HUES48 (cell line): ENCODE measurements around the gene SFXN1.

ENCODE experiments used
- H3K27ac ChIP-seq: one replicate; pipeline ENCODE4 v1.7.0; 2013; ENCODE audit warnings: low read depth, low read length, inconsistent platforms
- H3K27me3 ChIP-seq: 2 replicates; pipeline ENCODE4 v1.6.1; 2013; ENCODE audit warnings: mild to moderate bottlenecking, low read length; ENCODE audit not compliant: control insufficient read depth, insufficient read depth
- H3K36me3 ChIP-seq: 2 replicates; pipeline ENCODE4 v1.6.1; 2013; ENCODE audit warnings: low read length; ENCODE audit not compliant: control insufficient read depth, insufficient read depth
- H3K4me1 ChIP-seq: 2 replicates; pipeline ENCODE4 v1.6.1; 2013; ENCODE audit warnings: mild to moderate bottlenecking, low read length; ENCODE audit not compliant: control insufficient read depth, insufficient read depth
- H3K4me3 ChIP-seq: 2 replicates; pipeline ENCODE4 v1.5.1; 2013; ENCODE audit warnings: mild to moderate bottlenecking, low read depth, low read length
- H3K9ac ChIP-seq: 2 replicates; pipeline ENCODE4 v1.6.1; 2013; ENCODE audit warnings: mild to moderate bottlenecking, low read depth, low read length, moderate library complexity
- H3K9me3 ChIP-seq: 2 replicates; pipeline ENCODE4 v1.6.1; 2013; ENCODE audit warnings: low read length; ENCODE audit not compliant: control insufficient read depth, insufficient read depth

Gene SFXN1

DNA sequence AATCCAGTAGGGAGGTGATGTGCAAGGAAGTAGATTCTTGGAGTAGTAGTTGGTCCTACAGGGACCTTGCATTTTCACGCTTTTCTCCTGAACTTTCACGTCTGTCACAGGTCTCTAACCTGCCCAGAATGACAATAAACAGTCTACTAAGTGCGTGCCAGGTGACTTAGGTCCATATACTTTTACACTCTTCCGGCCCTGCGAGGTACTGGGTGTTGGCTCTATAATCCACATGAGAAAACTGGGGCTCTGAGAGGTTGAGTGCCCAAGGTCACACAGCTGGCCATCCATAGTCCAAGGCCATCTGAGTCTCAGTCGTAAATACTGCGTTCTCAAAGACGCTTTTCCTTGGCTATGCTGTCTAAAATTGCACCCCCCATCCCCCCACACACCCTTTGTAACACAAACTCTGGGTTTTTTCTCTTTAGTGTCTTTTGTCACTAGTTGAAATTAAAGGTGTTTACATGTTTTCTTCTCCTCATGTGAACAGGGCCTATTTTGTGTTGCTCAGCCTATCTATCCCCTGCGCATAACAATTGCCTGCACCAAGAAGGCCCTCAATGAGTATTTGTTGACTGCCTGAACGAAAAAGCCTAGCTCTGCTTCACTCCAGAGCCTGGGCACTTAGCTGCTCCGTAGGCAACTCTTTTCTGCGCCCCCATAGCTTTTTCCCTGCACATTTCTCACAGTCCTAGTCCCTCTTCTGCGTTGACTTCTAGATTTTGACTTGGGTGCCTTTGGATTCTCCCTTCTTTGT, 943 bp downstream of the SFXN1 start:
- H3K4me3 ChIP-seq = peak overlapping the region; percentile 80
- peak overlapping the region; percentile 49 for H3K27ac ChIP-seq
- H3K9me3 ChIP-seq = no peaks in the 10 kb centered on the region
- H3K36me3 ChIP-seq = peaks cover 33% of the 10 kb centered on the region
- peaks cover 15% of the 10 kb centered on the region for H3K27me3 ChIP-seq
- H3K9ac ChIP-seq = peak overlapping the region; percentile 51
- peaks cover 4% of the 10 kb centered on the region; the same call in 1 of the 2 replicates for H3K4me1 ChIP-seq

DNA sequence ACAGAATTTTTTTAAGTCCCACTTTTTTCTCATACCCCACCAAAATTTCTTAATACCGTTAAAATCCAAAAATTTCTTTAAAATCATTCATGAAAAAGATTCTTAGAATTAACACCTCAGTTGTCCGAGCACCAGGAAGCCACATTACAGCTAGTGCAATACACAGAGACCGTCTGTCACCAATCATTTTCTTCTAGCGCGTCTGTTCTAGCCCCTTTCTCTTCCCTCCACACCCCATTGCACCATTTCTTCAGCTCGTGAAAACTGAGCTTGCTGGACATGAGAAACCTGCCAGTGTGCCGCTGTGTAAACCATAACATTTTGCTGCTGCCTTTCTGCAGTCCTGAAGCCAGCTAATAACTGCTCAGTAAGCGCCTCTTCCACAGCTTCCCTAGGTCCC, 5.0 kb downstream of the SFXN1 start:
- no peak overlapping the region for H3K9ac ChIP-seq
- peaks cover 63% of the 10 kb centered on the region for H3K36me3 ChIP-seq
- H3K4me3 ChIP-seq = no peak overlapping the region
- H3K9me3 ChIP-seq = no peaks in the 10 kb centered on the region
- no peak overlapping the region for H3K27ac ChIP-seq
- no peaks in the 10 kb centered on the region for H3K27me3 ChIP-seq
- H3K4me1 ChIP-seq = peaks cover 4% of the 10 kb centered on the region; the same call in 1 of the 2 replicates

DNA sequence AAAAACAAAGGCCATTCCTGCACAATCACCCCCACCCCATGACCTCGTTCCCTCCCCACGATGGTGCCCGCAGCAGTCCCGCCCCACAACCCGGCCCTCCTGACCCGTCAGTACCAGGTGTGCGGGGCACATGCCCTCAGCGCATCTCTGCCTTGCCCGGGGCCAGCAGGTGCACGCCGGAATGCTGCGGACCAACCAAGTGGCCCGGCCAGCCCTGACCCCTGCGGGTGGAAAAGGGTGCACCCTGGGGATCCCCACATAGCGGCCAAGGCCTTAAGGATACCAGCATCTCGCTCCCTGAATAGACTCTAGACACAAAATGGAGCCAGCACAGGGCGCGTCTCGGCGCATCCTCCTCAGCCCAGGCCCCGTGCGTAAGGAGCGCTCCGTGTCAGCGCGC, 6.0 kb downstream of the SFXN1 start:
- H3K27ac ChIP-seq = no peak overlapping the region
- H3K36me3 ChIP-seq = peaks cover 66% of the 10 kb centered on the region

DNA sequence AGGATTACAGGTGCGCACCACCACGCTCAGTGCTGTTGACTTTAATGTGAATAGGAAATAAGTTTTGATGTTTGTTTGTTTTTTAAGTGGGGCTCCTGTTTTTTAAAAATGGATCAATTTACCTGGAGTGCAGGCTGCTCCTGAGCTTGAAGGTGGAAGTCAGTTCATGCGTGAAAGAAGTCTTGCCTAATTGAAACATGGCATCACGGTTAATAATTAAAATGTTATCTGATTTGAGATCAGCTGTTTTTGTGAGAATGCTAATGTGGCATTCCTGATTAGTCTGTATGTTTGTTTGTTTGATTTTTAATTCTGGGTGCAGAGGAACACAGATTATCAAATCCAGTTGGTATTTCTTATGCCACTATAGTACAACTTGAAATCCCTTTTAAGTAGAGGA, 6.5 kb downstream of the SFXN1 start:
- Histone ChIP-seq H3K9me3 (no peaks in the 10 kb centered on the region), H3K36me3 (peaks cover 71% of the 10 kb centered on the region), H3K9ac (no peak overlapping the region), H3K27me3 (no peaks in the 10 kb centered on the region), H3K4me1 (peaks cover under 1% of the 10 kb centered on the region; the same call in 1 of the 2 replicates), H3K4me3 (no peak overlapping the region), H3K27ac (no peak overlapping the region)

More for the DNA sequence above, 6.0 kb downstream of the SFXN1 start:
- Histone ChIP-seq H3K27me3 (no peaks in the 10 kb centered on the region), H3K4me3 (no peak overlapping the region), H3K9ac (no peak overlapping the region), H3K4me1 (peaks cover 4% of the 10 kb centered on the region; the same call in 1 of the 2 replicates), H3K9me3 (no peaks in the 10 kb centered on the region)

DNA sequence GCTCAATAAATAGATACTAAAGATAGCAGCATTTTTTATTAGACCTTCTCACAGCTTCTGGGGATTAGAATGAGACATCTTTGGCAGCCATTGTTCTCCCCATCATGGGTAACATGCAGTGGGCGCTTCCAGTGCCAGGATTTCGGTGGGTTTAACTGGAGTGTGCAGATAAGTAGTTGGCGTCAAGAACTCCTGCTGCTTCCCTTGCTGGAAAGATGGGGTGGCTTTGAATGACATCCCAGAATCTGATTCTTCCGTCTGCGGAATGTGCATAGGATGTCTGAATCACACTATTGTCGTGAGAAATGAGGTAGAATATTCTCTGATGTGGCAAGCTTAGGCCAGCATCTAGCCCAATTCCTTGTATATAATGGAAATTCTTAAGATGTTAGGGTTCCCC, 7.3 kb downstream of the SFXN1 start:
- Histone ChIP-seq H3K9ac (no peak overlapping the region), H3K27ac (no peak overlapping the region), H3K9me3 (no peaks in the 10 kb centered on the region), H3K27me3 (no peaks in the 10 kb centered on the region), H3K4me3 (no peak overlapping the region), H3K4me1 (no peaks in the 10 kb centered on the region), H3K36me3 (peaks cover 67% of the 10 kb centered on the region)

DNA sequence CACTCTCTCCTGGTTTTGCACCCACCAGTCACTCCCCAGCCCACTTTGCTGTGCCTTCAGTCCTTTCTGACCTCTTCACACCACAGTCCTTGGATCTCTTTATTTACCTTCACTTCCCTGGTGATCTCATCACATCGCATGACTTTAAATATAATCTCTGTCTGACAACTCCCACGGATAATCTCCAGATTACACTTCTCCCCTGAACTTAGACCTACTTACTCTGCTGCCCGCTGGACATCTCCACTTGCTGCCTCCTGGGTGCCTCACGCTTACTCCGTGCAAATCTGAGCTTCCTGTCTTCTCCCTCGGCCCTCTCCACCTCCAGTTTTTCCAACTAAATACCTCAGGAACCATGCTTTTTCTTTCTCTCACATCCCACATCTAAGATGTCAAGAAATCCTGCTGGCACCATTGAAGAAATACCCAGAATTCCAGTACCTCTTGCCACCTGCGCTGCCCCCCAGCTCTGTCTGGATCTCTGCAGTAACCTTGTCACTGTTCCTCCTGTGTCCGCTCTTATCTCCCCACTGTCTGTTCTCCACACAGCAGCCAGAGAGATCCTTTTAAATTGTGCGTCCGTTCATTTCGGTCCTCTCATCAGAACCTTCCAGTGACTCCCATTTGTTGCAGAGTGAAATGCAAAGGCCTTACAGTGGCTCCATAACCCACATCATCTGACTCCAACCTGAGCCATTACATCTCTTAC, 9.3 kb downstream of the SFXN1 start:
- no peaks in the 10 kb centered on the region for H3K27me3 ChIP-seq
- H3K36me3 ChIP-seq = peaks cover 71% of the 10 kb centered on the region

DNA sequence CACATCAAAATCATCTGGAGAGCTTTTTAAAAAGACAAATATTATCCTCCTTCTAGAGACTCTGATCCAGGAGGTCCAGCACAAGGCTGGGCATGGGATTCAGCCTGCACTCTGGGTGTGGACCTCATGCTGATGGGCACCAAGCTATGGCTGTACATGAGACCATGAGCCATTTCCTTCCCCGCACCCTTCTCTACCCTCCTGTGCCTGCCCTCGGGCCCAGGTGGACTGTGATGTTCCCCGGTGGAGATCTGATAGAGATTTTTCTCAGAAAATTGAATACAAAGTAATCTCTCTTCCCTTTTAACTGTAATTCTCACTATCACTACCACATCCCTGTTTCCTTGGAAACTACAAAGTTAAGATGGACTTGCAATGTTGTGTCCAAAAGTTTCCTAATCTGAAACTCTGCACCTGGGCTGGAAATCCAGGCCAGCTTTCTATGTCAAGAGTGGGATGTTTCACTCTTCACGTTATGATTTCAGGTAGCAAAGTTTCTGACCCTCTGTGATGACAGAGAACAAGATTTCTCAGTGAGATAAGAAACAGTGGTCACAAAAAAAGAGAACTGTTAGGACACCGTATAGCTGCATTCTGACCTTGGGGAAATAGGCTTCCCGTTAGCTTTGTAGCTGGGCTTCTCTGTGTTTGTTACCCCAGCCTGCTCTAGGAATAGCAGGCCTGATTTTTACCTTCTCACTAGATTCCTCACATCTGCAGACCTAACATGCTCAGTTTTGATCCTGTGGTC, 11.5 kb downstream of the SFXN1 start:
- Histone ChIP-seq H3K36me3 (peaks cover 80% of the 10 kb centered on the region), H3K9ac (no peak overlapping the region), H3K4me3 (no peak overlapping the region), H3K4me1 (no peaks in the 10 kb centered on the region), H3K27me3 (no peaks in the 10 kb centered on the region), H3K27ac (no peak overlapping the region), H3K9me3 (no peaks in the 10 kb centered on the region)

More for the DNA sequence above, 9.3 kb downstream of the SFXN1 start:
- H3K9ac ChIP-seq = no peak overlapping the region
- no peak overlapping the region for H3K4me3 ChIP-seq
- H3K9me3 ChIP-seq = no peaks in the 10 kb centered on the region
- no peak overlapping the region for H3K27ac ChIP-seq
- H3K4me1 ChIP-seq = no peaks in the 10 kb centered on the region

DNA sequence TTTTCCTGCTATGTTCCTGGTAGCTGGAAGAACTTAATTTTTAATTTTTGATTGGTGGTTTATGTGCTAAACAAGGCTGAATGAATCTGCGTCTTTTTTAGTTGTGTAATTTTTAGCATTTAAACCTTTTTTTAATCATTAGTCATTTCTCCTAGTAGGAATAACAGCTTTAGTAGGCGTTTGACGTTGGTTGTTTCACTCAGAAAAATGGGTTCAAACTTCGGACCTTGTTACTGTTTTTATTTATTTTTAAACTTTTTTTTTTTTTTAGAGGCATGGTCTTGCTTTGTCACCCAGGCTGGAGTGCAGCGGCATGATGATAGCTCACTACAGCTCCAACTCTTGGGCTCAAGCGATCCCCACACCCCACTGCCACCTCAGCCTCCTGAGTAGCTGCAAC, 12.9 kb downstream of the SFXN1 start:
- Histone ChIP-seq H3K36me3 (peaks cover 75% of the 10 kb centered on the region), H3K27ac (no peak overlapping the region), H3K4me1 (no peaks in the 10 kb centered on the region), H3K4me3 (no peak overlapping the region), H3K9me3 (no peaks in the 10 kb centered on the region), H3K9ac (no peak overlapping the region), H3K27me3 (no peaks in the 10 kb centered on the region)

DNA sequence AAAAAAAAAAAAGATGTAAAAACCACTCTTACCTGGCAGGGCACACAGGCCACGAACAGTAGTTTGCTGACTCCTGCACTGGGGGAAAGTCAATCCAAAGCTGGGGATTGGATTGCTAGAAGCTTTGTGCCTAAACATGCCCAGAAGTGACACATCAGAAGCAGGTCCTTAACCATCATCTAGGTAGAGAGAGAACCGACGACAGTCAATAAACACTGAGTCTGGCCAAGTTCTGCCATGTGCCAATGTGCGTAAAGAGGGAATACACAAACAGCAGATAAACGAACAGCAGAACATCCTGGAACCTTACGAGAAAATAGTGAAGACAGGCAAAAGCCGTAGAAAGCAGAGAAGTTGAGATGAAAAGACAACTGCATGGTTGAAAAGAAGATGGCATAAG, 14.9 kb downstream of the SFXN1 start:
- no peaks in the 10 kb centered on the region for H3K9me3 ChIP-seq
- H3K9ac ChIP-seq = no peak overlapping the region
- H3K27ac ChIP-seq = no peak overlapping the region
- H3K4me3 ChIP-seq = no peak overlapping the region
- no peaks in the 10 kb centered on the region for H3K27me3 ChIP-seq
- H3K36me3 ChIP-seq = peaks cover 78% of the 10 kb centered on the region
- H3K4me1 ChIP-seq = no peaks in the 10 kb centered on the region

DNA sequence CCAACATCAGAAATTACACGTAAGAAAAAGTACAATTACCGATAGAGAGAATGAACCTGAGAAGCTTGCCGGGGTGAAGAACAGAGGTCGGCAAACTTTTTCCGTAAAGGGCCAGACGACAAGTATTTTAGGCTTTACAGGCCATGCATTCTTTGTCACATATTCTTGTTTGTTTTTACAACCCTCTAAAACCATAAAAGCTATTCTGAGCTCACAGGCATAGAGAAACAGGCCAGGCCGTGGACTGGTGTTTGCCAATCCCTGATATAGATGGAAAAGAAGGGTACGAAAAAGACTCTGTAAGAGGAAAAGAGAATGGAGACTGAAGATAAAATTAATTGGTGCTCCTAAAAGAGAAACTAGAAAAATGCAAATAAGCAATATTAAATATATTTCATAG, 15.4 kb downstream of the SFXN1 start:
- Histone ChIP-seq H3K9me3 (no peaks in the 10 kb centered on the region), H3K4me3 (no peak overlapping the region), H3K27ac (no peak overlapping the region), H3K4me1 (no peaks in the 10 kb centered on the region), H3K9ac (no peak overlapping the region), H3K36me3 (peaks cover 82% of the 10 kb centered on the region), H3K27me3 (no peaks in the 10 kb centered on the region)
